T-helper 2 cell treated with Interferon-gamma antibody and Interleukin-4, amounts not matched to agents 100 ng/mL and 5 ng/mL, for 36 hours (primary cell): Measurements from ENCODE around the gene MIEN1. TPM values are rescaled to one million over a fixed set of nuclear protein-coding genes. Genes with fewer than 3 reads are reported as not detected.
"Not testable (repeated sequence)": the region's sequence is repeated elsewhere in the genome, so short reads cannot be mapped to it uniquely, and the experiment has no call there.

ENCODE experiments used
- intact Hi-C: fragments of 100-400 bp; cut with micrococcal nuclease; formaldehyde crosslinking; loops from one replicate; pipeline ENCODE4 v1.15.1; 2023
- total RNA-seq: library from RNA; stranded (reverse); gene quantifications from 2 replicates; pipeline ENCODE4 v1.2.3, GENCODE V29; 2022

Gene MIEN1
- total RNA-seq, 1 donor from 2014 or later: 45.2 TPM

DNA sequence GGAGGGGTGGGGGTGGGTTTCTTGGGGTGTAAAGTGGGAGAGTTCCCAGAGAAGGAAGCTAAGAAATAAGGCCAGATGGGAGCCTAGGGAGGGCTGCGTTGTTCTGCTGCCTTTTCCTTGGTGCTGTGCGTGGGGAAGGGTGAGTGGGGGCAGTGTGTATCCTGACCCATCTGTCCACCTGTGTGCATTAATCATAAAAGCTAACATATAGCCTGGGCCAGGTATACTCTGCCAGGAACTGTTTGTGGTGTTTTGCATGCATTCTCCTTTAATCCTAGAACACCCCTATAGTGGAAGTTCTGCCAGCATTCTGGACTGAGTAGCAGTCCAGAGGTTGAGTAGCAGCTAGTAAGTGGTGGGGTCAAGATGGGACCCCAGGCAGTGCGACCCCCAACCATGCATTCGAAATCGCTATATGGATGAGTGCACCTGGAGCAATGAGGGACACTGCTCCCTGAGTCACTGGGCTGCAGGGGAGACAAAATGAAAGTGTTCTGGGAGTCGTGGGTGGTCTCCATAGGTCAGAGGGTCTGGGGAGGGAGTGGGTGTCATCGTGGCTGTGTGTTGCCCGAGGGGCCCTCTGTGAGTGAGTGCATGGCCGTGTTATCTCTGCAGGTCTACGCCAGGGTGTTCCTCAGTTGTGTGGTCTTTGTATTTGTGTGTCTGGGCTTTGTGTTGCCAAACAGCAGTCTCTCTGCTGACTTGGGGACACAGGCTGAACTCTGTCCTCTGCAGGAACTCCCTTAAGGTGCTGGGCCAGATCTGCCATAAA is 29.1 kb downstream of the MIEN1 start:
- intact Hi-C loops: no loop called here

DNA sequence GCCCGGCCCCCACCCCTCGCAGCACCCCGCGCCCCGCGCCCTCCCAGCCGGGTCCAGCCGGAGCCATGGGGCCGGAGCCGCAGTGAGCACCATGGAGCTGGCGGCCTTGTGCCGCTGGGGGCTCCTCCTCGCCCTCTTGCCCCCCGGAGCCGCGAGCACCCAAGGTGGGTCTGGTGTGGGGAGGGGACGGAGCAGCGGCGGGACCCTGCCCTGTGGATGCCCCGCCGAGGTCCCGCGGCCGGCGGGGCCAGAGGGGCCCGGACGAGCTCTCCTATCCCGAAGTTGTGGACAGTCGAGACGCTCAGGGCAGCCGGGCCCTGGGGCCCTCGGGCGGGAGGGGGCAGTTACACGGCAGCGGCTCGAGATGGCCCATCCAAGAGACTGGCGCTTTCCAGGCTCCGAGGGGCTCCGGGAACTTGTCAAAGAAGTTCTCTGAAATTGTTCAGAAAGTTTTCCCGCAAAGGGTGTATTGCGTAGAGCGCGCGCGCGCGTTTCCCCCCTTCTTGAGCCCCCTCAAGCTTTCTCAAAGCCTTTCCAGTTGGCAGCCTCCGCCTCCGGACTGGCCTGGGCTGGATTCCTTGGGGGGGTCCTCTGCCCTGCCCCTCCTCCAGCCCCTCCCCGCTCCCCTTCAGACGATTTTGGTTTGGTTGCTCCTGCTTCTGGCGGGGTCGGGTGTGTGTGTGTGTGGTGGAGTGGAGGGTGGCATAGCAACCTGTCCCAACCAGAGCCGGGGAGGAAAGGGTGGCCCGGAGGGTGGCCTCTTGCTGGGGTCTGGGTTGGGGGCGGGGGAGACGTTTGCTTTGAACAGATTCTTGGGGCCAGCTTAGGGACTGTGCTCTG is 30.0 kb downstream of the MIEN1 start:
- intact Hi-C loops: no loop called here

DNA sequence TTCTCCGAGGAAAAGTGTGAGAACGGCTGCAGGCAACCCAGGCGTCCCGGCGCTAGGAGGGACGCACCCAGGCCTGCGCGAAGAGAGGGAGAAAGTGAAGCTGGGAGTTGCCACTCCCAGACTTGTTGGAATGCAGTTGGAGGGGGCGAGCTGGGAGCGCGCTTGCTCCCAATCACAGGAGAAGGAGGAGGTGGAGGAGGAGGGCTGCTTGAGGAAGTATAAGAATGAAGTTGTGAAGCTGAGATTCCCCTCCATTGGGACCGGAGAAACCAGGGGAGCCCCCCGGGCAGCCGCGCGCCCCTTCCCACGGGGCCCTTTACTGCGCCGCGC is 30.5 kb downstream of the MIEN1 start, which contains the start of gene ERBB2:
TSS of gene ERBB2 (plus strand) at position 247 of the 330 bp plus-strand sequence. CDS start 175 bp downstream, outside the sequence.
- intact Hi-C loops: no loop called here

DNA sequence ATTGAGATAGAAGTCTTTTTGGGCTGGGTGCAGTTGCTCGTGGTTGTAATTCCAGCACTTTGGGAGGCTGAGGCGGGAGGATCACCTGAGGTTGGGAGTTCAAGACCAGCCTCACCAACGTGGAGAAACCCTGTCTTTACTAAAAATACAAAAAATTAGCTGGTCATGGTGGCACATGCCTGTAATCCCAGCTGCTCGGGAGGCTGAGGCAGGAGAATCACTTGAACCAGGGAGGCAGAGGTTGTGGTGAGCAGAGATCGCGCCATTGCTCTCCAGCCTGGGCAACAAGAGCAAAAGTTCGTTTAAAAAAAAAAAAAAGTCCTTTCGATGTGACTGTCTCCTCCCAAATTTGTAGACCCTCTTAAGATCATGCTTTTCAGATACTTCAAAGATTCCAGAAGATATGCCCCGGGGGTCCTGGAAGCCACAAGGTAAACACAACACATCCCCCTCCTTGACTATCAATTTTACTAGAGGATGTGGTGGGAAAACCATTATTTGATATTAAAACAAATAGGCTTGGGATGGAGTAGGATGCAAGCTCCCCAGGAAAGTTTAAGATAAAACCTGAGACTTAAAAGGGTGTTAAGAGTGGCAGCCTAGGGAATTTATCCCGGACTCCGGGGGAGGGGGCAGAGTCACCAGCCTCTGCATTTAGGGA is 31.0 kb downstream of the MIEN1 start:
- intact Hi-C loops: not testable (repeated sequence)

DNA sequence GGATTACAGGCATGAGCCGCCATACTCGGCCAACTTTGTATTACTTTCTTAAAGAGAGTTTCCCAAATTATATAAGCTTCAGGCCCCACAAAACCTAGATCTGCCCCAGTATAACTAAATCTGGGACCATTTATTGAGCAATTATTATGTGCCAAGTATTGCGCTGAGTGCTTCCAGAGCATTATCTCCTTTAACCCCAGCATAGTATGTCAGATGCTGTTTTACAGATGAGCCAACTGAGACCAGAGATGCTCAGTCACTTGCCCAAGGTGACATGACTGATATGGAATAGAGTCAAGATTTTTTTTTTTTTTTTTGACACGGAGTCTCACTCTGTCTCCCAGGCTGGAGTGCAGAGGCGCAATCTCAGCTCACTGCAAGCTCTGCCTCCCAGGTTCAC is 32.4 kb downstream of the MIEN1 start:
- intact Hi-C loops: no loop called here

DNA sequence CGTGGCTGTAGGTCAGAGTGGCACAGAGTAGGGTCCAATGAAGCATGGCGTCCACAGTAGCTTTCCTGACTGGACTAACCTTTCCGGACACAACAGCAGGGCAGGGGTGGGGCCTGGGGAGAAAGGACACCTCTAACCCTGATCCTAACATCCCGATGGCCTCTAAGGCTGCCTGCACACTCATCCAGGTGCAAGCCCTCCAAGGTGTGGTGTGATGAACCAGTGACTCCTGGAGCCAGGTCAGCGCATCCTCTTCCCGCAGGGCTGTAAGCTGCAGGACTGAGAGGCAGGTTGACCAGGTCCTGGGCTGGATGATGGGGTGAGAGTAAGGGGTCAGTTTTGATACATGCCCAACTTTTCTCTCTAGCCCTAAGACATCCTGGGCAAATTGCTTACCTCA is 33.6 kb downstream of the MIEN1 start:
- intact Hi-C loops: no loop called here

DNA sequence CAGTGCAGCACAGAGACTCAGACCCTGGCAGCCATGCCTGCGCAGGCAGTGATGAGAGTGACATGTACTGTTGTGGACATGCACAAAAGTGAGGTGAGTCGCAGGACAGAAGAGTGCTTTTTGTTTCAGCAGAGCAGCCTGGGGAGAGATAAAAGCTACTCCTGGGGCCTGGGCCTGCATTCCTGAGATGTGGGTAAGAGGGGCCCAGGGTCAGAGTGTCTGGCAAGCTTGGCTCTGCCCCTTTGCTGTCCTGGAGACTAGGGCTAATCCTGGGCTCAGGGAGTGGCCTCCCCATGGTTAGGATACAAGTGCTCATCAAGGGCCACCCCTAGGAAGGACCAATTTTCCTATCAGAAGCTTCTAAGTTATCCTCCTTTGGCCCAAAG is 35.2 kb downstream of the MIEN1 start:
- intact Hi-C loops: no loop called here

DNA sequence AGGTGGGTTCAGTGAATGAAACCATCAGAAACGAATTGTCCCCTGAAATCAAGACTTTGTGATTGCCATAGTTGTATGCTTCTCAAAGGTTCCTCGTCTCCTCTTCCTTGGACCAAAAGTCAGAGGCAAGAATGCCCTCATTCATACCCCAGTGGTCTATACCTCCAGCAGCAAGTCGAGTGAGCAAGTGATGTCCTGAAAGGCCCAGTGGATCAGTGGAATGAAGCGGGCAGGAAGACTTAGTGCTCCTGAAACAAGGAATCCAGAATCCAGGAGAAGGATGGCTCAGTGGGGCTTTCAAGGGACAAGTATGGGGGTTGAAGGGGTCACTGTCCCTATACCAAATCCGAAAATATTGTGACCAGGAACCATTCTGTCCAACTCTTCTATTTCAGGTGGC is 35.7 kb downstream of the MIEN1 start:
- intact Hi-C loops: no loop called here

DNA sequence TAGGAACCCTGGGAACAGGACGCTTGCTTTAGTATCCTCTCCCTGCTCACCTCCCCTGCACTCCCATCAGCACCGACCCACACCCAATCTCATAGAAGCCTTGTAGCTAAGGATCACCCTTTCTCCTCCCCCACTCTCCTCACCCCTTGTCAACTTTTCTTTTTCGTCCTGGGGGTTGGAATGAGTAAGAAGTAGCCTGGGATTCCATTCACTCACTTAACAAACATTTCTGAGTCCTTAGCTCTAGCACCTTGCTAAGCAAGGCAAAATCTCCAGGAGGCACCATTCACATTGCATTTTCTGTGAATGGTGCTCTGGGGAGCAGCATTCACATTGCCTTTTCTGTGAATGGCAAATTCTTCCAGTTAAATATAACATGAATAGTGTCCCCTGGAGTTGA is 41.4 kb downstream of the MIEN1 start:
- intact Hi-C loops: loop anchor here (1.0 to 5.0 kb wide), 2 partner anchors 41 to 52 kb away; partner anchors contain the start of genes MIEN1 and STARD3

DNA sequence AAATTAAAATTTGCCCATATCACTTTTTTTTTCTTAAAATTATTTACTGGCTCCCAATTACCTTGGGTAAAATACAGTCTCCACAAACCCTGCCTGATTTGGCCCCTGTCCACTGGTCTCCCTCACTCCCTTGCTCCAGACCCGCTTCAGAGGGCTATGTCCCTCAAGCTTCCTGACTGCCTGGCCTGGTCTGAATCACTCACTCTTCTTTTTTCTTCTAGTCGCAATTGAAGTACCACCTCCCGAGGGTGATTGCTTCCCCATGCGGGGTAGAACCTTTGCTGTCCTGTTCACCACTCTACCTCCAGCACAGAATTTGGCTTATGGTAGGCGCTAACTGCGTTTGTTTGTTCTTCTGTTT is 41.9 kb downstream of the MIEN1 start:
- intact Hi-C loops: loop anchor here (1.0 to 5.0 kb wide), 2 partner anchors 42 to 51 kb away; partner anchors contain the start of genes MIEN1 and STARD3

DNA sequence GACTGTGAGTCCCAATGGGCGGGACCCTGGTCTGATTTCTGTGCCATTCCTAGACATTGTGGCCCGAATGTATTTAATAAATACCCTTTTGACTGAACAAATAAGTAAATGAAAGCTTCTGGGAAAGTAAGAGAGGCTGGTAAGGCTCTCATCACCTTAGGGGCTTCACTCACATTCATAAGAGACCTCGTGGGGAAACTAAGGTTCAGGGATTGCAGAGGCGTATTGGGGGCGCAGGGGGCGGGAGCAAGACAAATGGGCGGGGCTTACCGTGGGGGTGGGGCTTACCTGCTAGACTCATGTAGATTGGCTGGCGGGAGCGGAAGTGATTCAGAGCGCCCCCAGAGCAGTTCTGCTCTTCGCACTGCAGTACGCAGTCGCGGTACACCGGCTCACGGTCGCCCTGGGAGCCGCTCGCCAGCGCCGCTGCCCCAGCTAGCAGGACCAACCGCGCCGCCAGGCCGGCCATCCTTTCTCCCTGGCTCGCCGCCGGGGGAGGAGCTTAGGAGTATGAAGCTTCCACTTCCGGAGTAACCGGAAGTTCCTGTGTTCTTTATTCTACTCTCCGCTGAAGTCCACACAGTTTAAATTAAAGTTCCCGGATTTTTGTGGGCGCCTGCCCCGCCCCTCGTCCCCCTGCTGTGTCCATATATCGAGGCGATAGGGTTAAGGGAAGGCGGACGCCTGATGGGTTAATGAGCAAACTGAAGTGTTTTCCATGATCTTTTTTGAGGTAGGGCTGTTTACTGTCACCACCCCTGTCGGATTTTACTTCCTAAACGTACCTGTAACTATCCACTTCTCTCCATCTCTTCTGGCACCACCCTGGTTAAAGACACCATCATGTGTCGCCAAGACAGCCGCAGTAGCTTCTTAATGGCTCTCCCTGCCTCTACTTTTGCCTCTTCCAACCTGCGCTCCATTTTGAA is 42.5 kb downstream of the MIEN1 start, which contains the start of gene PGAP3:
TSS of gene PGAP3 (minus strand) at position 512 of the 929 bp plus-strand sequence. CDS start at position 469, 43 bp downstream.
- intact Hi-C loops: loop anchor here (1.0 to 5.0 kb wide), 2 partner anchors 42 to 51 kb away; partner anchors contain the start of genes MIEN1 and STARD3

DNA sequence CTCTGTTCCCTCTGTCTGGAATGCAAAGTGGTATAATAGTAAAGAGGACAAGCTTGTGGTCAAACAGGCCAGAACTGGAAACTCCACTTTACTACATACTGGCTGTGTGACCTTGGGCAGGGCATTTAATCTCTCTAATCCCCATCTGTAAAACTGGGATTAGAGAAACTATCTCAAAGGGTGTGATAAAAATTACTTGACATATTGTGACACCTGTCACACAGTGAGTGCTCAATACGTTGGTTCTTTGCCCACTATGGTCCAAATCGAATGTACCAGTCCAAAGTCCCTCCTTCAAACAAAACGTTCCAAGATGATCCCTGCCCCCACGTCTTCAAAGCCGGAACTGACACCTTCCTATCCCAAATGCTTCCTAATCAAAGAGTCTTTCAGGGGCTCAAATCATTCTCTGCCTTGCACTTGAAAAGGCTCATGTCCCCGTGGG is 43.2 kb downstream of the MIEN1 start:
- intact Hi-C loops: loop anchor here (5.0 kb wide), 1 partner anchor 50 kb away; the partner anchor contains the start of gene STARD3

DNA sequence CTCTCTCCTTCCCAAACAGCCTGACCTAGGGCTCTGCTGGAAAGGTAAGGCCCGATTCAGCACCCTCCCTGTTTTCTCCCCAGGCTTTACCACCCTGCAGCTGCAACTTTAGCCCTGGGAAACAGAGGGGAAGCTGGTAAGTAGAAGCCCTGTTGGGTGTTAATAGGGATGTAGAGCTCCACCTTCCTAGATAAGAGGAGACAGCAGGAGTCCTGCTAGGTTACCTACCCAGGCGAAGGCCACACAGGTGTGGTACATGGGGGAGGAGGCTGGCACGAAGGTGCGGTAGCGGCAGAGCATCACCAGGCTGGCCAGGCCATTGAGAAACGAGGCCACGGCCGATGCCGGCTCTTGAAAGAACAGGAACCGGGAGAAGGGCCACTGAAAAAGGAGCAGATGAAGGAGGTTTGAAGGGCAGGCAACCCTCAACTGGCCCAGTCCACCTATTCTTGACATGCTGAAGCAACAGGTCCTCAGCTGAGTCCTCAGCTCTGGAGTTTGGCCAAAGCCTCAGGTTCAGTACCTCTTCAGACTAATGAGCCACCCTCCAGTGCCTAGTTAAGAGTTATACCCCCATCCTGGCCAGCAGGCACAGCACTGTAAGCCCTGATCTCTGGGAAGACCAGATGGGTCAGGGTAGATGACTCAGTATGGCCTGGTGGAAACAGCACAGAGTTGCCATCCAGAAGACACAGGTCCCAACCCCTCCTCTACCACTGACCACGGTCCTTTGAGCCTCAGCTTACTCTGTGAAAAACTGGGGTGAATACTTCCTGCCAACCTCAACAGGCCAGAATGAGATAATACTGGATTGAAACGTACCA is 45.8 kb downstream of the MIEN1 start:
- intact Hi-C loops: loop anchor here (5.0 kb wide), 1 partner anchor 47 kb away; the partner anchor contains the start of gene STARD3

DNA sequence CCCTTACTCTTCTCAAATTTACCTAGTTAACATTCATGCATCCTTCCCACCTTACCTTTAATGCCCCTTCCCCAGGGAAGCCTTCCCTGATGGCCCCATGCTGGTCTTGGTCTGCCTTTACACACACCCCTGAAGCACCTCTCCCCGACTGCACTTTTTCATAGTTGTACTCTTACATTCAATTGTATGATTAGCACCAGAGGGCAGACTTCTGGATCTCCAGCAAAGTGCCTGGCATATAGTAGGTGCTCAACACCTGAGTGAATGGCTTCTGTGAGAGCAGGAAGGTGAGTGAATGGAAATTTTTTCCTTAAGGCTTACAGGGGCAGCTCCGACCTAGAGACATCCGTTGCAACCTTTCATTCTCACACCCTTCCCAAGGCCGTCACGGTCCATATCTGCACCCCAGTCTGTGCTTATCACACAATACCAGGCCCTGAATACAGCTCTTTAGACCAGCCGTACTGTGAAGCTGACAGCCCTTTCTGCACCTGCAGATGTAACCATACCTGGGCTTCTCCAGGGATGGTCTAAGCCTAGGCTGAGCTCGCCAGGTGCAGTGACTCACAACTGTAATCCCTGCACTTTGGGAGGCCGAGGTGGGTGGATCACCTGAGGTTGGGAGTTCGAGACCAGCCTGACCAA is 46.9 kb downstream of the MIEN1 start:
- intact Hi-C loops: no loop called here

DNA sequence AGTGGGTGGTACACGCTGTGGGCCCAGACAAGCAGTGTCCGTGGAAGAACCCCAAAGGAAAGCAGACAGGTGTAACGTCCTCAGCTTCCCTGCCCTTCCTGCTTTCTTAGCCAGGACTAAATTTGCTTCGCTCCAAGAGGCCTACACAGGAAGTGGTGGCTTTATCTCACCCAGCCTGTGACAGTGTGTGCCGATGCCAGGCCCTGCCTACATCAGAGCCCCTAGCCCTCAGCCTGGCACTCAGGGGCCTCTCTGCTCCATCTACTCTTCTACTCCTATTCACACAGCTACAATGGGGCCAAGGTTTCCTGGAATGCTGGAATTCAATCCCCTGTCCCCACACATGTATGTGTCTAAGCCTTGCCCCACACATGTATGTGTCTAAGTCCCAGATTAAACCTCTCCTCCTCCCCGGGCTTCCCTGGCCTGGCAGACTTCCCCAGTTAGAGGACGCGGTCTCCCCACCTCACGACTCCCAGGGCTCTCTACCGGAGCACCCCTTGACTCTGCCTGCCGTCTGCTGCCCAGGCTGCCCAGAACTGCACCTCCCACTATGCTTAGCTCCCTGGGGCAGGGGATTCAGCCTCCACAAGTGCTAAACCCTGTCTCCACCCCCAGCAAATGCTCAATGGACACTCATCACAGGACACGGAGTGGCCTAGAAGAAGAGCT is 50.7 kb downstream of the MIEN1 start:
- intact Hi-C loops: loop anchor here (5.0 kb wide), 1 partner anchor 53 kb away; the partner anchor contains the start of gene MIEN1
